ENCODE measurements around the gene CKAP5. TPM values are rescaled to one million over a fixed set of nuclear protein-coding genes. Genes with fewer than 3 reads are reported as not detected.

The CKAP5 gene
- total RNA-seq, 1 donor from 2014 or later: 94.3 TPM

DNA sequence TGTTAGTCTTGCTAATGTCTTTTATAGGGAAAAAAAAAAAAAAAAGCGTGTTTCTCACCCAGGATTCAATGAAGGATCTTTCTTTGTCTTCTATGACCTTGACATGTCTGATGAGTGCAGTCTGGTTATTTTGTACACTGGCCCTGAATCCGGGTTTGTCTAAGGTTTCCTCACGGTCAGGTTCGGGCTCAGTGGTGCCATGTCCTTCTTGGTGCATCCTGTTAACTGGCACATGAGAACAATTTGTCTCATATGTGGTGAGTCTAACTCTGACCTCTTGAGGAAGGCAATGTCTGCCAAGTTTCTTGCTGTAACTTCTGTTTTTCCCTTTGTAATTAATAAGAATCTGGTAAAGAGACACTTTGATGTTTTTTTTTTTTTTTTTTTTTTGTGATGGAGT lies 114.5 kb downstream of the CKAP5 start:
- no peak overlapping the region for H3K4me3 Mint-ChIP-seq (ENCODE audit: unreplicated experiment)
- H3K4me1 Mint-ChIP-seq (ENCODE audit: low read depth): peaks cover 13% of the 10 kb centered on the region
- H3K36me3 Mint-ChIP-seq (ENCODE audit: low read depth): no peaks in the 10 kb centered on the region
- TF ChIP-seq, protein P1, sequence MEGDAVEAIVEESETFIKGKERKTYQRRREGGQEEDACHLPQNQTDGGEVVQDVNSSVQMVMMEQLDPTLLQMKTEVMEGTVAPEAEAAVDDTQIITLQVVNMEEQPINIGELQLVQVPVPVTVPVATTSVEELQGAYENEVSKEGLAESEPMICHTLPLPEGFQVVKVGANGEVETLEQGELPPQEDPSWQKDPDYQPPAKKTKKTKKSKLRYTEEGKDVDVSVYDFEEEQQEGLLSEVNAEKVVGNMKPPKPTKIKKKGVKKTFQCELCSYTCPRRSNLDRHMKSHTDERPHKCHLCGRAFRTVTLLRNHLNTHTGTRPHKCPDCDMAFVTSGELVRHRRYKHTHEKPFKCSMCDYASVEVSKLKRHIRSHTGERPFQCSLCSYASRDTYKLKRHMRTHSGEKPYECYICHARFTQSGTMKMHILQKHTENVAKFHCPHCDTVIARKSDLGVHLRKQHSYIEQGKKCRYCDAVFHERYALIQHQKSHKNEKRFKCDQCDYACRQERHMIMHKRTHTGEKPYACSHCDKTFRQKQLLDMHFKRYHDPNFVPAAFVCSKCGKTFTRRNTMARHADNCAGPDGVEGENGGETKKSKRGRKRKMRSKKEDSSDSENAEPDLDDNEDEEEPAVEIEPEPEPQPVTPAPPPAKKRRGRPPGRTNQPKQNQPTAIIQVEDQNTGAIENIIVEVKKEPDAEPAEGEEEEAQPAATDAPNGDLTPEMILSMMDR (IDR thresholded peaks at IDR 0.05): no peak
- H3K27me3 Mint-ChIP-seq (ENCODE audit: low read depth): no peaks in the 10 kb centered on the region
- DNase-seq (ENCODE audit: low spot score): no peak
- H3K9me3 Mint-ChIP-seq (ENCODE audit: low read depth): no peaks in the 10 kb centered on the region
- H3K27ac Mint-ChIP-seq (ENCODE audit: unreplicated experiment): no peak overlapping the region

DNA sequence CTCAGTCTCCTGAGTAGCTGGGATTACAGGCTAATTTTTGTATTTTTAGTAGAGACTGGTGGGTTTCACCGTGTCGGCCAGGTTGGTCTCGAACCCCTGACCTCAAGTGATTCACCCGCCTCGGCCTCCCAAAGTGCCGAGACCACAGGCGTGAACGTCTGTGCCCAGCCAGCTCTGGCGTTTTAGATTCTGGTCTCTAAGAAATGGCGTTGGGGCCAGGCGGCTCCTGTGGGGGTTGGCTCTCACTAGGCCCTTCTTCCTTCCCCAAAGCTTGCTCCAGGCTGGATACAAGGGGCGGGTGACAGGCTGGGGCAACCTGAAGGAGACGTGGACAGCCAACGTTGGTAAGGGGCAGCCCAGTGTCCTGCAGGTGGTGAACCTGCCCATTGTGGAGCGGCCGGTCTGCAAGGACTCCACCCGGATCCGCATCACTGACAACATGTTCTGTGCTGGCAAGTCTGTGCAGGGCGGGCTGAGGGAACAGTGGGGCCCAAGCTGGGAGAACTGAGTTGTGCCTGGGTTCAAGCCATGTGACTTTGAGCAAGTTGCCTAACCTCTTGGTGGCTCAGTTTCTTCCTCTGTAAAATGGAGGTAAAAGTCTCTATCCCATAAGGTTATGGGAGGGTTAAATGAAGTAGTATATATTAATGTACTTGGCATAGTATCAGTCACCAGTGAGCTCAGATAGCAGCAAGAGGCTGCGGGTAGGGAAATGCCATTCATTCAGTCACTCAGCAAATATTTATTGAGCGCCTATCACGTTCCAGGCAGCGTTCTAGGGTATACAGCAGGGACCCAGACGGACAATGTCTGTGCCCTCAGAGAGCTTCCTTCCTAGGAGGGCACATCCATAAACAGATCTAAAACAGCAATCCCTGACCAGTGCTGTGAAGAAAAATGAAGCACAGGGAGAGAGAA lies 116.7 kb downstream of the CKAP5 start:
- H3K9me3 Mint-ChIP-seq (ENCODE audit: low read depth): no peaks in the 10 kb centered on the region
- H3K4me3 Mint-ChIP-seq (ENCODE audit: unreplicated experiment): no peak overlapping the region
- no peak overlapping the region for H3K27ac Mint-ChIP-seq (ENCODE audit: unreplicated experiment)
- TF ChIP-seq, protein P1 (IDR thresholded peaks at IDR 0.05): no peak
- DNase-seq (ENCODE audit: low spot score): no peak
- no peaks in the 10 kb centered on the region for H3K36me3 Mint-ChIP-seq (ENCODE audit: low read depth)
- no peaks in the 10 kb centered on the region for H3K27me3 Mint-ChIP-seq (ENCODE audit: low read depth)
- peaks cover 5% of the 10 kb centered on the region for H3K4me1 Mint-ChIP-seq (ENCODE audit: low read depth)

DNA sequence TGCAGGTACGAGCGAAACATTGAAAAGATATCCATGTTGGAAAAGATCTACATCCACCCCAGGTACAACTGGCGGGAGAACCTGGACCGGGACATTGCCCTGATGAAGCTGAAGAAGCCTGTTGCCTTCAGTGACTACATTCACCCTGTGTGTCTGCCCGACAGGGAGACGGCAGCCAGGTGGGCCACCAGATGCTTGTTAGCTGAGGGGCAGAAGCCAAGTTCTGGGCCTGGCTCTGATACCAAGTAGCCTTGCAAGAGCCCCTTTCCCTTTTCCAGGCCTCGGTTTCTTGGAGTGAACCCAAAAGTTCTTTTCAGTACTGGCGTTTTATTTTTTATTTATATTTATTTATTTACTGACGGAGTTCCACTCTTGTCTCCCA lies 117.4 kb downstream of the CKAP5 start:
- H3K36me3 Mint-ChIP-seq (ENCODE audit: low read depth): no peaks in the 10 kb centered on the region
- H3K4me1 Mint-ChIP-seq (ENCODE audit: low read depth): peaks cover 12% of the 10 kb centered on the region
- H3K27me3 Mint-ChIP-seq (ENCODE audit: low read depth): no peaks in the 10 kb centered on the region
- no peaks in the 10 kb centered on the region for H3K9me3 Mint-ChIP-seq (ENCODE audit: low read depth)
- TF ChIP-seq, protein P1 (IDR thresholded peaks at IDR 0.05): no peak
- H3K27ac Mint-ChIP-seq (ENCODE audit: unreplicated experiment): no peak overlapping the region
- DNase-seq (ENCODE audit: low spot score): no peak
- H3K4me3 Mint-ChIP-seq (ENCODE audit: unreplicated experiment): no peak overlapping the region

DNA sequence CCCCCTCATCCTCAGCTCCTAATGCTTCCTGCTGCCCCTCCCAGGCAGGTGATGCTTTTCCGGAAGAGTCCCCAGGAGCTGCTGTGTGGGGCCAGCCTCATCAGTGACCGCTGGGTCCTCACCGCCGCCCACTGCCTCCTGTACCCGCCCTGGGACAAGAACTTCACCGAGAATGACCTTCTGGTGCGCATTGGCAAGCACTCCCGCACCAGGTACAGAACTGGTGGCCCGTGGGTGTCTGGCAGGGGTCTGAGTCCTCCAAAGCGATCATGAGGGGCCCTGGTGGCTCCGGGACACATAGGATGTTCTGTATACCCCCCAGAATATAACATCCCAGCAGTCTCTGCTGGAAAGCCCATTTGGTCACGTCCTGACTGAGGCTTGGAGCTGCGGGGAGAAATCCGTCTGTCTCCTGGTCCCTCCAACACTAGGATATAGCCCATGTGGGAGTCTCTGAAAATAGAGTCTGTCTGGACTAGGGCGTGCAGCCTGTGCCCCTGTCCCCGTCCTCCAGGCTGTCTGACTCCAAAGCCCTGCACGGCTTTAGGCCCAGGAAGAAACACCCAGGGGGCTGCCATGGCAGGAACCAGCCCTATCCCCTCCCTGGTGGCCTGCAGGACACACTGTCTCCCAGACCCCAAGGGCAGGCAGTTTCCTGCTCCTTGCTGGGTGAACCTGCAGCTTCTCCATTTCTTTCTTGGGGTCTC lies 118.0 kb downstream of the CKAP5 start:
- H3K27me3 Mint-ChIP-seq (ENCODE audit: low read depth): no peaks in the 10 kb centered on the region
- TF ChIP-seq, protein P1 (IDR thresholded peaks at IDR 0.05): no peak

DNA sequence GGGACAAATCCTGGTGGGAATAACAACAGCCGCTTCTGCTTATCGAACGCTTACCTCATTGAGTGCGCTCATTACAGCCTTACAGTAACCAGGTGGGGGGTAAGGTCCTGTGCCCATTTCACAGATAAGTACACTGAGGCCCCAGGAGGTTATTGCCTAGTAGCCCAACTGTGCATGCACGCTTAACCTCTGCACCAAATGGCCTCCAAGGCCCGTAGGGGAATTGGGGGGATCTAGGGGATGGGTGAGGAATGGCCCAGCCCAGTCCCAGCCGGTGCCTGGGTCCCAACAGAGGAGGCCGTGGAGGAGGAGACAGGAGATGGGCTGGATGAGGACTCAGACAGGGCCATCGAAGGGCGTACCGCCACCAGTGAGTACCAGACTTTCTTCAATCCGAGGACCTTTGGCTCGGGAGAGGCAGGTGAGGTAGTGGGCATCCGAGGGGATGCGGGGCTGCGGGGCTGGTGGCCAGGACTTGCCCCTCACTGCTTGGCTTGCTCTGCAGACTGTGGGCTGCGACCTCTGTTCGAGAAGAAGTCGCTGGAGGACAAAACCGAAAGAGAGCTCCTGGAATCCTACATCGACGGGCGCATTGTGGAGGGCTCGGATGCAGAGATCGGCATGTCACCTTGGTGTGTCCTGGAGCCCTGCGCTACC lies 119.7 kb downstream of the CKAP5 start:
- H3K4me3 Mint-ChIP-seq (ENCODE audit: unreplicated experiment): no peak overlapping the region
- H3K27ac Mint-ChIP-seq (ENCODE audit: unreplicated experiment): no peak overlapping the region
- peaks cover 12% of the 10 kb centered on the region for H3K4me1 Mint-ChIP-seq (ENCODE audit: low read depth)
- TF ChIP-seq, protein P1 (IDR thresholded peaks at IDR 0.05): no peak
- no peaks in the 10 kb centered on the region for H3K27me3 Mint-ChIP-seq (ENCODE audit: low read depth)
- no peaks in the 10 kb centered on the region for H3K9me3 Mint-ChIP-seq (ENCODE audit: low read depth)
- DNase-seq (ENCODE audit: low spot score): no peak
- no peaks in the 10 kb centered on the region for H3K36me3 Mint-ChIP-seq (ENCODE audit: low read depth)

More for the DNA sequence above, 118.0 kb downstream of the CKAP5 start:
- H3K27ac Mint-ChIP-seq (ENCODE audit: unreplicated experiment): no peak overlapping the region
- H3K4me3 Mint-ChIP-seq (ENCODE audit: unreplicated experiment): no peak overlapping the region
- DNase-seq (ENCODE audit: low spot score): no peak
- peaks cover 12% of the 10 kb centered on the region for H3K4me1 Mint-ChIP-seq (ENCODE audit: low read depth)
- H3K9me3 Mint-ChIP-seq (ENCODE audit: low read depth): no peaks in the 10 kb centered on the region
- no peaks in the 10 kb centered on the region for H3K36me3 Mint-ChIP-seq (ENCODE audit: low read depth)
